ENCODE results near the gene SAV1. TPM values are rescaled to one million over a fixed set of nuclear protein-coding genes. Genes with fewer than 3 reads are reported as not detected.

SAV1 gene
- total RNA-seq, 2 experiments from 2014 or later, result 13.2 to 13.4 TPM

DNA sequence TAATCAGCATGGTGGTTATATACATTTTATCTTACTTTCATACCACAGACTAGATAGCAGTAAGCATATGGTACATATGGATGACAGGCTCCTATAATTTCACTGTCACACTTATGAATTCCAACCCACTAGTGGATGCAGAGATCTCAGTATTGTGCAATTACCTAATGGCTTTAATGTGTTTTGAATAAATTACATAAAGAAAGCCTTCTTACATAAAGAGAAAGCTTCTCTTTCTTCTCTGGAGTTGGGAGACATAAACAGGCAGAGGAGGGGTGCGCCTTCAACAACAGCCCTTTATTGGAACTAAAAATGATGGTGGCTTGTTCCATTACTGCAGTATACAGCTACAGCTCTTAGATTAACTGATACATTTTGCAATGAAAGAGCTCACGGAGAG lies 52.6 kb downstream of the SAV1 start:
- Mint-ChIP-seq H3K27me3 (no peaks in the 10 kb centered on the region), H3K36me3 (ENCODE audit: low read depth) (no peaks in the 10 kb centered on the region), H3K4me1 (ENCODE audit: low read depth) (no peaks in the 10 kb centered on the region), H3K4me3 (no peak overlapping the region), H3K27ac (no peak overlapping the region), H3K9me3 (peaks cover 2% of the 10 kb centered on the region)
- TF ChIP-seq, protein P1, sequence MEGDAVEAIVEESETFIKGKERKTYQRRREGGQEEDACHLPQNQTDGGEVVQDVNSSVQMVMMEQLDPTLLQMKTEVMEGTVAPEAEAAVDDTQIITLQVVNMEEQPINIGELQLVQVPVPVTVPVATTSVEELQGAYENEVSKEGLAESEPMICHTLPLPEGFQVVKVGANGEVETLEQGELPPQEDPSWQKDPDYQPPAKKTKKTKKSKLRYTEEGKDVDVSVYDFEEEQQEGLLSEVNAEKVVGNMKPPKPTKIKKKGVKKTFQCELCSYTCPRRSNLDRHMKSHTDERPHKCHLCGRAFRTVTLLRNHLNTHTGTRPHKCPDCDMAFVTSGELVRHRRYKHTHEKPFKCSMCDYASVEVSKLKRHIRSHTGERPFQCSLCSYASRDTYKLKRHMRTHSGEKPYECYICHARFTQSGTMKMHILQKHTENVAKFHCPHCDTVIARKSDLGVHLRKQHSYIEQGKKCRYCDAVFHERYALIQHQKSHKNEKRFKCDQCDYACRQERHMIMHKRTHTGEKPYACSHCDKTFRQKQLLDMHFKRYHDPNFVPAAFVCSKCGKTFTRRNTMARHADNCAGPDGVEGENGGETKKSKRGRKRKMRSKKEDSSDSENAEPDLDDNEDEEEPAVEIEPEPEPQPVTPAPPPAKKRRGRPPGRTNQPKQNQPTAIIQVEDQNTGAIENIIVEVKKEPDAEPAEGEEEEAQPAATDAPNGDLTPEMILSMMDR (IDR thresholded peaks at IDR 0.05), result no peak
- no peak for DNase-seq
- no peak for ATAC-seq
- POLR2A ChIA-PET, result no interaction called here
- CTCF ChIA-PET, result interaction anchor here (1.0 to 2.4 kb wide), 4 partner anchors 8 to 245 kb away, joined by 3 to 15 read pairs (median 6); no protein-coding TSS in a partner anchor
- intact Hi-C loops (cut with micrococcal nuclease), result no loop called here

DNA sequence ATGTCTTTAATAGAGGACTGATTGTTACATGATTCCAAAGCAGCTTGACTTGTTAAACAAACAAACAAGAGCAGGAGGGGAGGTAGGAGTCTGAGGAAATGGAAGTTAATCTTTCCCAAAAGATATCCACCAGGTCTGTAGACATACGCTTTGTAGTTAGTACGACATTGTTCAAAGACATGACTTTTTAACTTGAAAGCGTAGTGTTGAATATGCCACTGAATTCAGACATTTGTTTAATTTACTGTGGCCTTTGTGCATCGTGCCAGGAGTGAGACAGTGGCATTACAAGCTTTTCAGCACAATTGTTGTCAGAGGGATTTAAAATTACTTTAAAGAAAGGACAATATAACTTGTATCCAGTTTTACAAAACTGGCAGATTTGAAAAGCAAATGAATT lies 53.0 kb downstream of the SAV1 start:
- ChIA-PET CTCF (interaction anchor here (1.0 to 2.4 kb wide), 3 partner anchors 162 to 245 kb away, joined by 3 to 15 read pairs (median 5); no protein-coding TSS in a partner anchor), POLR2A (no interaction called here)
- TF ChIP-seq, protein P1 (IDR thresholded peaks at IDR 0.05), result no peak
- Mint-ChIP-seq H3K4me1 (ENCODE audit: low read depth) (no peaks in the 10 kb centered on the region), H3K27ac (no peak overlapping the region), H3K36me3 (ENCODE audit: low read depth) (no peaks in the 10 kb centered on the region), H3K9me3 (peaks cover 2% of the 10 kb centered on the region), H3K4me3 (no peak overlapping the region), H3K27me3 (no peaks in the 10 kb centered on the region)
- DNase-seq, result no peak
- intact Hi-C loops (cut with micrococcal nuclease), result no loop called here
- ATAC-seq, result no peak

- no peak for ATAC-seq
- ChIA-PET CTCF (no interaction called here), POLR2A (no interaction called here)
- DNase-seq, result no peak
- no peak overlapping the region for H3K4me3 Mint-ChIP-seq
- intact Hi-C loops (cut with micrococcal nuclease), result no loop called here
- H3K9me3 Mint-ChIP-seq, result peaks cover 2% of the 10 kb centered on the region
- H3K27me3 Mint-ChIP-seq, result no peaks in the 10 kb centered on the region
- H3K4me1 Mint-ChIP-seq (ENCODE audit: low read depth), result no peaks in the 10 kb centered on the region
- no peaks in the 10 kb centered on the region for H3K36me3 Mint-ChIP-seq (ENCODE audit: low read depth)
- no peak overlapping the region for H3K27ac Mint-ChIP-seq
- TF ChIP-seq, protein P1 (IDR thresholded peaks at IDR 0.05), result no peak
These were observed 55.3 kb downstream of the SAV1 start for GRCh38 chr14:50612806-50613205.

DNA sequence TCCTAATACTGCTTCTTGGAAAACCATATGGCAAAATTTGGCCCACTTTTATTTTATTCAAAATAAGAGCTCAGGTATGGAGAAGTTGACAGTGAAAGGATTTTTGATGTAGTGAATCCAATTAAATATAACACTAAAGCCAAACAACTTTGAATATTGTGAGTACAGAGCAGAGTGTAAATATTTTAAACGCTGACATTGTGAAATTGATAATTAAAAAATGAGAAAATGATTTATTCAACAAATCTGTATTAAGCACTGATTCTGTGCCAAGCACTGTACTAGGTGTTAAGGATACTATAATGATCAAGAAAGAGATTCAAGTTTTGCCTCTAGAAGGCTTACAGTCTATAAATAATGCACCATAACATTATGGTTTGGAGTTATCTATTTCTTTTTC lies 57.6 kb downstream of the SAV1 start:
- CTCF ChIA-PET, result no interaction called here
- POLR2A ChIA-PET, result no interaction called here
- DNase-seq (no peak), ATAC-seq (no peak)
- Mint-ChIP-seq H3K4me3 (no peak overlapping the region), H3K27me3 (no peaks in the 10 kb centered on the region), H3K9me3 (no peaks in the 10 kb centered on the region), H3K27ac (no peak overlapping the region), H3K36me3 (ENCODE audit: low read depth) (no peaks in the 10 kb centered on the region), H3K4me1 (ENCODE audit: low read depth) (peaks cover 8% of the 10 kb centered on the region)
- intact Hi-C loops (cut with micrococcal nuclease), result no loop called here
- TF ChIP-seq, protein P1 (IDR thresholded peaks at IDR 0.05), result no peak

DNA sequence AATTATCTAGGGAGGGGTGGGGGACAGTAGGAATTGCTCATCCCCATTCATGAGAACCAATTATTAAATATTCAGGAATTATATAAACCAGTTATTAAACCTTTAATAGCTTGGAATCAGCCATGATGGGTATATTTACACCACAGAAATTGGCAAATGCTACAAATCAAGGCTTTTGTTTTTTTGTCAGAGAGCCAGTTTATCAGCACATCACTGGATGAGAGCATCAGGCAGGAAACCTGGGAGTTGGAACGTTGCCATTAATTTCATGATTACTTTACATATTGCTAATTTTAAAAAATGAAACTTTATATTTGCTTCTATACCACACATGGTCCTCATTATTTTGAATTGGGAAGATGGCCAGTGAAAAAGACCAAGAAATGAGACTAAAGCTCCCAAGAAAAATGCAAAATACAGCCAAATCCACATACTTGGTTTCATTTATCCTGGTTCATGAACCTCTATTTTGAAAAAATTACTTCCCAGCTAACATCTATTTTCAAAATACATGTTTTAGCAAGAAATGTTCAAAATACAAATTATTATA lies 59.7 kb downstream of the SAV1 start:
- no peak overlapping the region for H3K4me3 Mint-ChIP-seq
- no peaks in the 10 kb centered on the region for H3K27me3 Mint-ChIP-seq
- CTCF ChIA-PET, result interaction anchor here (0.9 to 1.7 kb wide), 4 partner anchors 8 to 170 kb away, joined by 3 to 6 read pairs (median 4); no protein-coding TSS in a partner anchor
- H3K4me1 Mint-ChIP-seq (ENCODE audit: low read depth), result peaks cover 8% of the 10 kb centered on the region
- POLR2A ChIA-PET, result no interaction called here
- H3K9me3 Mint-ChIP-seq, result no peaks in the 10 kb centered on the region
- intact Hi-C loops (cut with micrococcal nuclease), result no loop called here
- DNase-seq (no peak), ATAC-seq (no peak)
- no peaks in the 10 kb centered on the region for H3K36me3 Mint-ChIP-seq (ENCODE audit: low read depth)
- TF ChIP-seq, protein P1 (IDR thresholded peaks at IDR 0.05), result no peak
- no peak overlapping the region for H3K27ac Mint-ChIP-seq

Measured in activated CD8-positive, alpha-beta T cell treated with anti-CD3 and anti-CD28 coated beads for 36 hours (primary cell).